Right lobe of liver (tissue), 6 donors: ENCODE measurements around the gene CCL2. TPM values are rescaled to one million over a fixed set of nuclear protein-coding genes. Genes with fewer than 3 reads are reported as not detected.

ENCODE experiments used
- ATAC-seq, 4 donors: fragments of 200-7000 bp; cut with Tn5 transposase; one replicate each; pipeline ENCODE4 v1.9.1; 2020; ENCODE audit warnings: mild to moderate bottlenecking in 4 of 4, moderate library complexity in 4 of 4
- DNase-seq, 3 donors: peaks; one replicate each; pipeline ENCODE4 v3.0.0-alpha.2; 2020
- H3K27ac ChIP-seq, 3 donors: fragments of 200-600 bp; one replicate each; pipeline ENCODE4 v1.8.0; 2022
- H3K27me3 ChIP-seq, 2 donors: fragments of 200-600 bp; one replicate each; pipeline ENCODE4 v1.8.0; 2022
- H3K36me3 ChIP-seq, 4 donors: fragments of 200-600 bp; sonication (generic) in 1 of 4; one replicate each; pipeline versions ENCODE4 v1.5.1 to v1.8.0; 2017 to 2022; ENCODE audit warnings: control low read depth in 1 of 4
- H3K4me1 ChIP-seq, 4 donors: fragments of 200-600 bp; sonication (generic) in 1 of 4; one replicate each; pipeline versions ENCODE4 v1.5.1 to v1.8.0; 2017 to 2022; ENCODE audit warnings: control low read depth in 1 of 4
- H3K4me3 ChIP-seq, 3 donors: fragments of 200-600 bp; one replicate each; pipeline ENCODE4 v1.8.0; 2022
- H3K9me3 ChIP-seq, 4 donors: fragments of 200-600 bp; sonication (generic) in 1 of 4; one replicate each; pipeline versions ENCODE4 v1.5.1 to v1.8.0; 2017 to 2022; ENCODE audit warnings: control low read depth in 1 of 4
- POLR2A ChIP-seq: fragments of 450-650 bp; IDR thresholded peaks from one replicate; pipeline ENCODE4 v1.6.1; 2017; ENCODE audit warnings: antibody characterized with exemption, mild to moderate bottlenecking
- WGBS: methylation state at CpG from one replicate; pipeline ENCODE4 v1.1.6; 2018; ENCODE audit warnings: low coverage, low lambda C conversion rate; ENCODE audit not compliant: insufficient coverage; ENCODE audit errors: missing lambda C conversion rate; 5-methylcytosine and 5-hydroxymethylcytosine counted together
- intact Hi-C, 2 donors: fragments of 100-400 bp; cut with DNase I; formaldehyde crosslinking; loops; one replicate each; pipeline versions ENCODE4 v1.11.2 to v1.14.1; 2022
- total RNA-seq, 6 experiments: library from RNA; depleted of rRNA in 2 of 6; stranded (reverse); fragments of >200 nt in 2 of 6; fragmentation: NEBNext Ultra II Directional in 3 of 6; extraction: Animal tissue kit (Norgen Biotek cat#: 25700) in 3 of 6; gene quantifications; one replicate each; pipeline versions ENCODE4 v1.1.0 to v1.2.4, GENCODE V29; 2016 to 2023
- TF ChIP-seq, protein P1 (sequence below), 4 donors: fragments of 200-600 bp in 3 of 4; fragments of 450-650 bp in 1 of 4; IDR thresholded peaks; one replicate each; pipeline versions ENCODE4 v1.5.1 to v1.8.0; 2016 to 2022; ENCODE audit warnings: antibody characterized with exemption in 4 of 4, mild to moderate bottlenecking in 2 of 4
- donor health status: DM: no; HTN: yes; CAD: no.
- donor health status: DM: no; HTN: no; CAD: no.
- donor health status: DM: no; HTN: no; CAD: no.
- donor health status: DM: no; HTN: yes; CAD: no.
- donor health status: DM: no; HTN: yes; CAD: no.

The CCL2 gene
- total RNA-seq, 6 experiments from 2014 or later: 0.66 to 32.2 (median 3.8) TPM

DNA sequence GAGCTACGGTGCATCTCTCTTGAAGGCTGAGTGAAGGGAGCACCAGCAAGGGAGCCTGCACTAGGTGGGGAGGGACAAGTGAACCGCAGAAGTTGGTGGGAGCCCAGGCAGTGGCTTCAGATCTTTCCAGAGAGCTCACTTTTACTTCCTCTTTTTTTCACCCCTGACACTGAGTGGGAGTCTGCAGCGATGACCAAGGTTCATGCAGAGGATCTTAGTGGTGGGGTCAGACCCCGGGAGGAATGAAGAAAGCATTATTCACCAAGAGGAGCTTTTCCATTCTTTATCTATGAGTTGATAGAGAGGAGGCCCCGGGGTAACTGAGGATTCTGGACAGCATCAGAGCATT is 3.0 kb upstream of the CCL2 start:
- Histone ChIP-seq H3K36me3 (no peaks in the 10 kb centered on the region), H3K4me1 (peaks cover 0 to 26% (median 4%) of the 10 kb centered on the region in 4 donors), H3K27me3 (no peaks in the 10 kb centered on the region), H3K9me3 (no peaks in the 10 kb centered on the region), H3K4me3 (no peak overlapping the region), H3K27ac (peak overlapping the region in 1 of 3 donors; percentile 43)
- TF ChIP-seq, protein P1, sequence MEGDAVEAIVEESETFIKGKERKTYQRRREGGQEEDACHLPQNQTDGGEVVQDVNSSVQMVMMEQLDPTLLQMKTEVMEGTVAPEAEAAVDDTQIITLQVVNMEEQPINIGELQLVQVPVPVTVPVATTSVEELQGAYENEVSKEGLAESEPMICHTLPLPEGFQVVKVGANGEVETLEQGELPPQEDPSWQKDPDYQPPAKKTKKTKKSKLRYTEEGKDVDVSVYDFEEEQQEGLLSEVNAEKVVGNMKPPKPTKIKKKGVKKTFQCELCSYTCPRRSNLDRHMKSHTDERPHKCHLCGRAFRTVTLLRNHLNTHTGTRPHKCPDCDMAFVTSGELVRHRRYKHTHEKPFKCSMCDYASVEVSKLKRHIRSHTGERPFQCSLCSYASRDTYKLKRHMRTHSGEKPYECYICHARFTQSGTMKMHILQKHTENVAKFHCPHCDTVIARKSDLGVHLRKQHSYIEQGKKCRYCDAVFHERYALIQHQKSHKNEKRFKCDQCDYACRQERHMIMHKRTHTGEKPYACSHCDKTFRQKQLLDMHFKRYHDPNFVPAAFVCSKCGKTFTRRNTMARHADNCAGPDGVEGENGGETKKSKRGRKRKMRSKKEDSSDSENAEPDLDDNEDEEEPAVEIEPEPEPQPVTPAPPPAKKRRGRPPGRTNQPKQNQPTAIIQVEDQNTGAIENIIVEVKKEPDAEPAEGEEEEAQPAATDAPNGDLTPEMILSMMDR (IDR thresholded peaks at IDR 0.05): no peak
- no peak for TF ChIP-seq POLR2A
- peak; percentile 9 to 30 (median 23) for ATAC-seq
- intact Hi-C loops: no loop called here
- no peak for DNase-seq
- 44% methylated on average over 5 of the region's 5 CpGs for WGBS

DNA sequence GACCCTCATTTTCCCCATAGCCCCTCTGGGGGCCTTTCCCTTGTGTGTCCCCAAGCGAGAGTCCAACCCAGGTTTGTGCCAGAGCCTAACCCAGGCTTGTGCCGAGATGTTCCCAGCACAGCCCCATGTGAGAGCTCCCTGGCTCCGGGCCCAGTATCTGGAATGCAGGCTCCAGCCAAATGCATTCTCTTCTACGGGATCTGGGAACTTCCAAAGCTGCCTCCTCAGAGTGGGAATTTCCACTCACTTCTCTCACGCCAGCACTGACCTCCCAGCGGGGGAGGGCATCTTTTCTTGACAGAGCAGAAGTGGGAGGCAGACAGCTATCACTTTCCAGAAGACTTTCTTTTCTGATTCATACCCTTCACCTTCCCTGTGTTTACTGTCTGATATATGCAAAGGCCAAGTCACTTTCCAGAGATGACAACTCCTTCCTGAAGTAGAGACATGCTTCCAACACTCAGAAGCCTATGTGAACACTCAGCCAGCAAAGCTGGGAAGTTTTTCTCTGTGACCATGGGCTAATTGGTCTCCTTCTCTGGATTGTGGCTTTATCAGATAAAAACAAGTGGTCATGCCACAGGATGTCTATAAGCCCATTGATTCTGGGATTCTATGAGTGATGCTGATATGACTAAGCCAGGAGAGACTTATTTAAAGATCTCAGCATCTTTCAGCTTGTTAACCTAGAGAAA is 2.5 kb upstream of the CCL2 start:
- TF ChIP-seq, protein P1 (IDR thresholded peaks at IDR 0.05): no peak
- TF ChIP-seq POLR2A: no peak
- peak; percentile 83 to 88 (median 84) for ATAC-seq
- H3K4me3 ChIP-seq: no peak overlapping the region
- DNase-seq: peak; percentile 86 to 90 (median 88)
- no peaks in the 10 kb centered on the region for H3K27me3 ChIP-seq
- 8% methylated on average over 2 of the region's 6 CpGs for WGBS
- H3K27ac ChIP-seq: peak overlapping the region; percentile 1 to 43 (median 26)
- H3K4me1 ChIP-seq: peaks cover 0 to 24% (median 4%) of the 10 kb centered on the region in 4 donors
- no peaks in the 10 kb centered on the region for H3K9me3 ChIP-seq
- H3K36me3 ChIP-seq: no peaks in the 10 kb centered on the region
- intact Hi-C loops: no loop called here

DNA sequence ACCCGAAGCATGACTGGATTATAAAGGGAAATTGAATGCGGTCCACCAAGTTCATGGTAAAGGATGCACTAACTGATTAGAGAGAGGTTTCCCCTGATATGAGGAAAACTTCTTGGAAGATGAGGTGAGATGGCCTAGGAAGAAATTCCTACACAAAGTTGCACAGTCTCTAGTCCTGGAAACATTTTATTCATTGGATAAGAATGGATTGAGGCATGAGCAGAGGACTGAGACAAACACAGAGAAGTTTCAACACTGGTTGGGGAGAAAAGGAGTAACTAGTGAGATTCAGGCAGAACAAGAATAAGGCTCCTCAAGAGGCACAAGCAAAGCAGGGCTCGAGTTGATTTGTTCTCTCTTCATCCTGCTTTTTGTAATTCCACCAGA is 2.0 kb upstream of the CCL2 start:
- Histone ChIP-seq H3K36me3 (no peaks in the 10 kb centered on the region), H3K27me3 (no peaks in the 10 kb centered on the region), H3K27ac (peak overlapping the region; percentile 10 to 43 (median 26)), H3K4me3 (no peak overlapping the region), H3K4me1 (peaks cover 0 to 22% (median 4%) of the 10 kb centered on the region in 4 donors), H3K9me3 (no peaks in the 10 kb centered on the region)
- no peak for DNase-seq
- TF ChIP-seq, protein P1 (IDR thresholded peaks at IDR 0.05): no peak
- no peak for TF ChIP-seq POLR2A
- intact Hi-C loops: no loop called here
- ATAC-seq: no peak
- 56% methylated on average over 3 of the region's 3 CpGs for WGBS

DNA sequence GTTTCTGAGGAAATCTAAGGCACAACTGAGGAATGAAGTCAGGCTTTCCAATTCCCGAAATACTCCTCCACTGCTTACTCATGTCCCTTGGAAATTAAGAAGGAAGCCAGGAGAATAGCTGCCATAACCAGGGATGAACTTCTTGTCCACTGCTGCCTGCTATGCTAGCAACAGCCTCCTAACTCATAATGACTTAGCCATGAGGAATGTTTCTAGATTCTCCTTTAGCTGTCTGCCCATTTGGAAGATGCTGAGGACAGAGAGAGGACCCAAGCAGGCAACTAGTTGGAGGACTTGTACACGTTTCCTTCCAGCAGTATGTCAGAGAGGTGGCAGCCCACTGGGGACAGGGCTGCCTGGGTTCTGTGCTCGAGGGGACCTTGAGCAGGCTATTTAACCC is 939 bp upstream of the CCL2 start:
- H3K36me3 ChIP-seq: no peaks in the 10 kb centered on the region
- ATAC-seq (no peak), DNase-seq (no peak)
- H3K4me1 ChIP-seq: peaks cover 0 to 22% (median 4%) of the 10 kb centered on the region in 4 donors
- TF ChIP-seq, protein P1 (IDR thresholded peaks at IDR 0.05): no peak
- TF ChIP-seq POLR2A: no peak
- no peaks in the 10 kb centered on the region for H3K9me3 ChIP-seq
- H3K27me3 ChIP-seq: no peaks in the 10 kb centered on the region
- peak overlapping the region in 2 of 3 donors; percentile 5 to 70 for H3K27ac ChIP-seq
- H3K4me3 ChIP-seq: no peak overlapping the region
- WGBS: 7% methylated on average over 2 of the region's 3 CpGs
- intact Hi-C loops: no loop called here
